ENCODE data around the gene LHX3.
A peak's percentile ranks its signal among the peaks of the same experiment; 100 is the strongest.
"Not testable (repeated sequence)": the region's sequence is repeated elsewhere in the genome, so short reads cannot be mapped to it uniquely, and the experiment has no call there.

Gene LHX3

GRCh38 chr9:136241542-136241941 lies 36.6 kb upstream of the LHX3 start:
- DNase-seq = no peak

DNA sequence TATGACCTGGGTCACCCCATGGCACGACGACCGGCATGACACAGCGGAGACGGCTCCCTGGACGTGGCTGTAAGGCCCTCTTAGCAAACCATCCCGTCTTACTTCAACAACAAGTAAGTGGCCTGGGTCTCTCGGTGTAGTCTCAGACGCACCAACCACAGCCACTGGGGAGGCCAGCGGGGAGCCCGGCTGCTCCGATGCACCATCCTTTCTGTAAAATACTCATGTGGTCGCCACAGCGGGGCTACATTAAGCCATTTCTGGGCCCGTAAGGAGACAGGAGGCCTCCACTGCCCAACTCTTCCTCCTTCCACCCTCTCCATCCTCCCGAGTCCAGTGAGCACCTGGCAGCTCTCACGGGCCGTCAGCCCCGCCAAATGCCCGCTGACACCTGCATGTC lies 36.0 kb upstream of the LHX3 start:
- DNase-seq = no peak

- DNase-seq = no peak
Measured at GRCh38 chr9:136239983-136240330, 35.0 kb upstream of the LHX3 start.

GRCh38 chr9:136239135-136239982 lies 34.4 kb upstream of the LHX3 start:
- DNase-seq = no peak

DNA sequence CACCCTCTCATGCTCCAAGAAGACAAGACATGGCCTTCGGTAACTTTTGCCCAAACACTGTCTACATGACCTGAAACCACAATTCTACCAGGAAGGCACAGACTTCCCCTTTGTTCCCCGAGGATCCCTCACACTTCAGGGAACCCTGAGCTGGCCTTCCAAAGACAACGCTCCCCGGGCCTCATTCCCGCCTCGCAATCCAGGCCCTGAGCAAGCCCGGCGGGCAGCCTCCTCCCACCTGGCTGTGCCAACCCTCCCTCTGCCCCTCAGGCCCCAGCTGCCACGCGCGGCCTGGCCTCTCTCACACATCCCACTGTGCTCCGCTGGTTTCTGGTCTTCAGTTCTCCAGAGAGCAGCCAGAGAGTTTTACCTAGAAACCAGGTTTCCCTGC lies 33.4 kb upstream of the LHX3 start:
- no peak for DNase-seq

GRCh38 chr9:136237486-136238341 lies 32.8 kb upstream of the LHX3 start:
- no peak for DNase-seq

GRCh38 chr9:136236471-136237410 lies 31.8 kb upstream of the LHX3 start:
- not testable (repeated sequence) for DNase-seq

DNA sequence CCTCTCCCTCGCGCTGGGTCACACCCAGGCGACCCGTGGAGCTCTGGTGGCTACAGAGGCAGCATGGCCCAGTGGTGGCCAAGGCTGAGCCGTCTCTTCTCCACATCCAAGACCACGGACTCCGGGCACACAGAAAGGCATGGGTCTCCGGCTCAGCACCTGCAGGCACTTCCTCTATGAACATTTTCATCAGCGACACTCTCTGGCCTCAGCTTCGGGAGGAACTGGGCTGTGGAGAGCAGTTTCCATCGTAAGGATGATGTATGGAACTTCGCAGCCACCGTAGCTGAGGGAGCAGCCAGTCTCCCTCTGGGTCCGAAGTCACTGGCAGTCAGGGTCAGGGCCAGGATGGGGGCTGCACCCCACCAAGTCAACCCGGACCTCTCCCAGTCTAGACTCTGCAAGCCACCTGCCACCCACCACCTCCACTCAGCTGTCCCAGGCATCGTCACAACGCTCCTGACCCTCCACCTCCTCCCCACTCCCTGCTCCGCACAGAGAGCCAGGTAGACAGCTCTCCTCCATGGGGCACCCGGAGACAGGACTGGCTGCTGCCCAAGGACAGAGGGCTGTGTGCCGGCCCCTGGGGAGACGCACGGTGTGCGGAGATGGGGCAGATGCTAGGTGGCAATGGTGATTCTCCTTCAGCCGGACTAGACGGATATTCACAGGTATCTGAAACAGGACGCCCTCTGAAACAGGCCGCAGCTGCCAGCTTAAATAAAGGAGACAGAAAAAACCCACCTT lies 31.0 kb upstream of the LHX3 start:
- DNase-seq = no peak

DNA sequence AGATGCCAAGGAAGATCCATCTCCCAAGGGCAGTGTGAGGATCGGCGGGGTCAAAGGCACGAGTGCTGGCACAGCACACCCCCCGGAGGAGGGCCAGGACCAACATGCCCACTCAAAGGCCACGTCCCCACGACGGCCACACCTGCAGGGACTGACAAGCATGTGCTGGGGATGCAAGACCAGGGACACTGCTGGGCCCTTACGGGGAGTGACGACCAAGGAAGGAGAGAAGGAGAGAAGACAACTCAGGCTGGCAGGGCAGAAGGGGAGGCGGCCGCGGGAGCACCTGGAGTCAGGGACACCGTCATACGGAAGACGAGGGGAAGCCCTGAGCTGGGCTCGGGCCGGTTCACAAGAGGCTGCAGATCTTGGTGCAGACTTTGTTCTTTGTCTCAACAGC lies 30.2 kb upstream of the LHX3 start:
- DNase-seq = no peak

- no peak for DNase-seq
Measured at GRCh38 chr9:136234597-136234996, 29.7 kb upstream of the LHX3 start.

DNA sequence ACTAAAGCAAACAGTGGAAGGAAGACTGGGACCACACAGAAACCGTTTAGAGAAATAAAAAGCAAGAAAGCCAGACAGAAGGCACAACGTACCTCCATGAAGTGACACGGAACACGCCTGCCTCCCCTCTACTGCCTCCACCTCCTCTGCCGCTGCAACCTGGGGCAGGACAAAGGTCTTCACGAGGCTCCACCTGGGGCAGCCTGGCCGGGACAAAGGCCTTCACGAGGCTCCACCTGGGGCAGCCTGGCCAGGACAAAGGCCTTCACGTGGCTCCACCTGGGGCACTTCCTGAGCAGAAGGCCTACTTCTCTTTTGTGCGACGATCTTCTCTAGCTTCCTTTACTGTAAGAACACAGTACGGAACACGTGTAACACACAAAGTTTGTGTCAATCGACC lies 28.9 kb upstream of the LHX3 start:
- no peak for DNase-seq

GRCh38 chr9:136233411-136233810 lies 28.5 kb upstream of the LHX3 start:
- no peak for DNase-seq

- DNase-seq = no peak
Measured at GRCh38 chr9:136232969-136233368, 28.0 kb upstream of the LHX3 start.

DNA sequence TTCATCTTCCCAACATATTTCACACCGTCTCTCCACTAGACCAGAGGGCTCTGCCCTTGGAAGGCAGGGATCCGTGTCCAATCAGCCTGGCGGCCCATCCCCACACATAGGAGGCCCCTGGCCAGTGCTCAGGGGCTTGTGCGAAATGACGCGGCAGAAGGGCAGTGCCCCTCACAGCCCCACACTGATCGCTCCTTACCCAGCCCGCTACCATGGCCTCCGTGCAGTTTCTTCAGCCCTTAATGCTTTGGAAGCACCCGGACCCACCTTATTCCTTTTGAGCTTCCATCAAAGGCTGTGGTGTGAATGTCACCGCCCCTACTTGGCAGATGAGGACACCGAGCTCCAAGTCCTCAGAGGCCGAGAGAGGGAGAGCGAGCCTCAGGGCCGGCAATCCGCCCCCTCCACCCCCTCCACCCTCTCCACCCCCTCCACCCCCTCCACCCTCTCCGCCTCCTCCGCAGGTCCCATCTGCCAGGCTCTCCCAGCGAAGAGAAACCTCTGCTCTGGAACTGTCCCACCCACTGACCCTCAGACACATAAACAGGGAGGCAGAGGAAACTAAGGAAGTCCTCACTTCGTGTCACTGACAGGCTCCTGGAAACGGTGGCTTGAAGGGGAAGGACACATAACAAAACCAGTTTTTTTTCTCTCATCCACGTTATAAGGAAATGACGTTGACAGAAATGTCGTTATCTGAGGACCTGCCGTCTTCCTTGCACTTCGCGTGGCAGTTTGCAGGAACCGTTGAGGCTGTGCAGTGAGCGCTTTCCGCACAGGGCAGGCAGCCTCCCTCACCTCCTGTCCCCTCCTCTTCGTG lies 26.8 kb upstream of the LHX3 start:
- peak; percentile 42 for DNase-seq

GRCh38 chr9:136230773-136231172 lies 25.8 kb upstream of the LHX3 start:
- DNase-seq = no peak

GRCh38 chr9:136230365-136230764 lies 25.4 kb upstream of the LHX3 start:
- no peak for DNase-seq

- no peak for DNase-seq
Measured at GRCh38 chr9:136229096-136230065, 24.5 kb upstream of the LHX3 start.

DNA sequence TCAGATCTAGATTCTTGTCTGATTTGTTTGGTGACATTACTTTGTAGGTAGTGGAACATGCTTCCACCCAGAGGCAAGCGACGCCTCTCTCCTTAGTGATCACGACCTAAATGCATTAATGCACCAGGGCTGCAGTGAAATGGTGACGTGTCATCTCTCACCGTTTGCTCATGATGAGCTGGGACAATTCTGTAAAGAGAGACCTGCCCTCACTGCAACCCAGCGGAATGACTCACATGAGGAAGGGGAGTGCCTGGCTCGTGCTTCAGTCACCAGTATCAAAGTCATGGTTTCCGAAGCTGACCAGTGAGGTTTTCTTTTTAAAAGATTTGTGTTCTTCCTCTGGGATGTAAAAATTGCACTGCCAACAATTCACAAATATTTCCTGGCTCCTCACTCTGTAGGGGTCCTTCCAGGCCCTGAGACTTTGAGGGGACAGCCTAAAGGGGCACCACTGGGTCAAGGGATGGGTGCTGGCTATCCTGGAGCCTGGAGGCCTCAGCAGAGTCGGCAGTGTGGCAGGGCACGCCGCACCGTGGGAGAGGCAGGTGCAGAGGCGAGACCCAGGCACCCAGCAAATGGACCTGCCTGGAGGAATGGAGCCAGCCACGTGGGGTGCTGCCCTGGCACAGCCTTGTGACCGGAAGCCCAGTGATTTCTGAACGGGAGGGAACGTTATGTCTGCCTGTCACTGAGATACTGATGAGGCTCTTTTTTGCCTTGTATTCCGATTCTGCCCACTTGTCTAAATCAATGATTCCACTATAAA lies 23.4 kb upstream of the LHX3 start:
- no peak for DNase-seq

GRCh38 chr9:136226680-136227407 lies 21.9 kb upstream of the LHX3 start:
- no peak for DNase-seq
